HG03066 (cell line): Measurements from ENCODE around the gene GUCY2C.

Source experiments
- ATAC-seq: cut with Tn5 transposase; IDR thresholded peaks from one replicate; pipeline ENCODE4 v1.9.1; 2021; ENCODE audit warnings: low read depth; ENCODE audit not compliant: unreplicated experiment

The GUCY2C gene

DNA sequence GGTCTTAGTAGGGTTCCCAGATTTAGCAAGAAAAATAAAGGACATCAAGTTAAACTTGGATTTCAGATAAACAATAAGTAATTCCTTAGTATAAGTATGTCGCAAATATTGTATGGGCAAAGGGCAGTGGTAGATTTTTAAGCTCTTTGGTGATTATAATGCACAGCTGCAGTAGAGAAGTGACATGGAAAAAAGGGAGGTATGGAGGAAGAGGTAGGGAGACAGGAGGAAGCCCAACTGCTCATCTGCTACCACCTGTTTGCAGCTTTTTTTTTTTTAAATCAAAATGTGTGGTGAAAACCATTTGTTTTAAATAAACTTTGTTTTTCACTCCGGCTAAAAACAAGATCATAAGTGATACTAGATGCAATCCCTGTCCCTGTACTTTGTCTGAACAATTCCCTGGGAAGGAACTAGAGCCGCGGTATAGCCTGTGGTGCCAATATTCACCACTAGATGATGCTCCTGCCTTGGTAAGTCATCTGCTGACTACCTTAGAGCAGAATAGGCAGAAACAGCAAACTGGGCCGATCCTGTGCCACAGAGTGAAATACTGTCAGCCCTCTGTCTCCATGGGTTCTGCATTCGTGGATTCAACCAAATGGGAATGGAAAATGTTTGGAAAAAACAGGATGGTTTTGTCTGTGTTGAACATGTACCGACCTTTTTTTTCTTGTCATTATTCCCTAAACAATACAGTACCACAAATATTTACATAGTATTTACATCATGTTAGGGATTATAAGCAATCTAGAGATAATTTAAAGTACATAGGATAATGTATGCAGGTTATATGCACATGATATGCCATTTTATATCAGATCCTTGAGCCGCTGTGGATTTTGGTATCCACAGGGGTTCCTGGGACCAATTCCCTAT, 66.3 kb downstream of the GUCY2C start:
- peak; percentile 96 for ATAC-seq

DNA sequence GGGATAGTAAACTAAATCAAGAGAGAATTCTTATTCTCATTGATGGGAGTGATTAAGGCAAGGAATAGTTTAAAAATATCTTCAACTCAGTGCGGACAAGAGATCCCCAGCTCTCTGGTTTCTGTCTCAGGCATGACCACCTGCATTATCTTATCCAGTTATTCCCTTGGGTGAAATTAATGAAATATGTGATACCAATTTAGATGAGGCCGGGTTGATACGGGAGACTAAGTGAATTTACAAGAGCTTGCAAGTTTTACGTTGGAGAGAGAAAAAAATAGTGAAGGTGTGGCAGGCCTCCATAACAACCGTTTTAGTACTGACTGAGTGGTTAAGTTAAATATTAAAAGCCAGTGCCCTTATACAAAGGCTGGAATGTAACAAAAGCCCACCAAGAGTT, 67.6 kb downstream of the GUCY2C start:
- ATAC-seq, result no peak

DNA sequence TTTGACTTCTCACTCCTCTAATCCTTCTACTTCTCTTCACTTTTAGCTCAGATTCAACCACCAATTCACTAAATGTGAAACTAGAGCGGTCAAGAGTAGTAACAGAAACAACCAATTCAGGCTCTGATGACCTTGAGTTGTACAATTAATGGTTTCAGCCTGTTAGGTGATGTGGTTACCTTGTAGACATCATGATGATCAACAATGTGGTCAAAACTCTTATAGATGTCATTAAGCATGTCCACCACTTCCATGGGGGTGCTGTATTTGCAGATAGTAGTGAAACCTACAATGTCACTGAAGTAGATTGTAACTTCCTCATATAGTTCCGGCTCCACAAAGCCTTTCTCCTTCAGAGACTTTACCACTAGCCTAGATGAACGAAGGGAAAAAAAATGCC, 74.6 kb downstream of the GUCY2C start:
- peak; percentile 69 for ATAC-seq

DNA sequence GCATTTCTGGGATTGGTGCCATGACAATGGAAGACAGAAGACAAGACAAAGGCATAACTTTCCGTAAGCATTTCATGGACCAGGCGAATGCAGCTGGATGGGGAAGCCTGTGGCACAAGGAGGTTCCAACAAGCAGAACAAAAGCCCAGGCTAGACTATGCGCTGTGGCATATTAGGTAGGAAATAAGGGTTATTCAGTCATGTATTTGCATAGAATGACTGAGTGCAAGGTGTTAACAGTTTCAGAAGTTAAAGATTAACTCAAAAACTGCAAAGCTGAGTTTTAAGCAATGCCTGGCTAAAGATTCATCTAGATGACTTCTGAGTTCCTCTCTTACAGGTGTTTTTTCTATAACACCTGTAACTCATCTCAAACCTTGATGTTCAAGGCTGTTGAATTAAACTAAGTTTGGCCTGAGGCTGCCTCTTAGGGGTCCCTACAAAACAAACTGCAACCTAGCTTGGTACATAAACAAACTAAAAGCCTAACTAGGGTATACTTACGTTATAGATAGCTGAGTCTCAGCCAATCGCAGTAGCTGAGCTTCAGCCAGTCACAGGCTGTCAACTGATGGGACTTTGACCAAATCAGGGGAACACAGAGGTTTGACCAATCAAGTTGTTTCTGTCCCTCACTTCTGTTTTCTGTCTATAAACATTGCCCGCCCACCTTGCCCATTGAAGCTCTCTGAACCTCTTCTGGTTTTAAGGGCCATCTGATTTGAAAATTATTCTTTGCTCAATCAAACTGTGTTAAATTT, 76.5 kb downstream of the GUCY2C start:
- peak; percentile 42 for ATAC-seq

DNA sequence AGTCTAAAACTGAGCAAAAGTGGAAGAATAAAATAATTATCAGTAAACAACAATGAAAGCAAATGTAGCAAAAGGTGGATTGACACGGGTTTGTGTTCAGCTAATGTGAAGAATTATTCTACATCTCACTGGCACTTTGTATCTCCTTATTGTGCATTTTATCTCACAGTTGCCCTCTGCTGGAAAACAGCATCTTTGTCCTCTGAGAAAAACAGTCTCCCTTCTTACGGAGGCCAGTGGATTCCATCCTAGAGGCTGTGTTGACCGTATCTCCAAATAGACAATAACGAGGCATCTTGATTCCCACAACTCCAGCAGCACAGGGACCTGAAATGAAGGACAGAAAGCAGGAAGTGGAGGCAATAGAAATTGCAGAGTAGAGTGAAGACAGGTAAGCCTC, 77.4 kb downstream of the GUCY2C start:
- no peak for ATAC-seq

DNA sequence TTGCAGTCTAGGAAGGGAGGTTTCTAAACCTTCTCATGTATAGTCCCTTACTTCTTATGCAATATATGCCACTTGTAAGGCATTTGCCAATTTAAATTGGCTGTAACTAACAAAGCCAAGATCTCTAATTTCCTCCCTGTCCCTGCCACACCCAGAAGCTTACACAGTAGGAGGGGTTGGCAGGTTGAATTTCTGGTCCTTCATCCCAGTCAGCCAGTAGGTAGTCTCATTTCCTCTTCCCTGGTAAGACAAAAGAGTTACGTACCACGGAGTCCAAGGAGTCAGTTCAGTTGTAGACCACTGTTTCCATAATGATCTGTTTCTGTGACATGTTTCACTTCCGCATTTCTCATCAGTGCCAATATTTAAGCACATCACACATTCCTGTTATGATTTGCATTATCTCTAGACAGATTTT, 81.7 kb downstream of the GUCY2C start:
- no peak for ATAC-seq

DNA sequence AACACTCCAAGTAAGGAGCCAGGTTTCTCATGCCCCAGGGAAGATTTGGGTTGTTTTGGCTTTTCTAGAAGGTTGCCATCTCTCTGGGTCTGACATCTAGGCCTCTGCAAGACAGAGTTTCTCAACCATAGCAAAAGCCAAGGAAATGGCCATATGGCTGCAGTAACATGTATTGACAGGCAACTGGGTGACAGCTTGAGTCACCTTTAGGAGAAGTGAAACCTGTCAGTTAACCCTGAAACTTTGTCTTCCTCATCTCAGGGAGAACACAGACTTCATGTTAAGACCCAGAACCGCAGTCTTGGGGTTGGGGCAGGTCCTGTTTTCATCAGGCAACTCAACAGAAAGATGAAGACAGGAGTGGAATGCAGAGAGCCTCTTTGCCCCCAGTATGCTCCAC, 82.7 kb downstream of the GUCY2C start:
- peak; percentile 95 for ATAC-seq

DNA sequence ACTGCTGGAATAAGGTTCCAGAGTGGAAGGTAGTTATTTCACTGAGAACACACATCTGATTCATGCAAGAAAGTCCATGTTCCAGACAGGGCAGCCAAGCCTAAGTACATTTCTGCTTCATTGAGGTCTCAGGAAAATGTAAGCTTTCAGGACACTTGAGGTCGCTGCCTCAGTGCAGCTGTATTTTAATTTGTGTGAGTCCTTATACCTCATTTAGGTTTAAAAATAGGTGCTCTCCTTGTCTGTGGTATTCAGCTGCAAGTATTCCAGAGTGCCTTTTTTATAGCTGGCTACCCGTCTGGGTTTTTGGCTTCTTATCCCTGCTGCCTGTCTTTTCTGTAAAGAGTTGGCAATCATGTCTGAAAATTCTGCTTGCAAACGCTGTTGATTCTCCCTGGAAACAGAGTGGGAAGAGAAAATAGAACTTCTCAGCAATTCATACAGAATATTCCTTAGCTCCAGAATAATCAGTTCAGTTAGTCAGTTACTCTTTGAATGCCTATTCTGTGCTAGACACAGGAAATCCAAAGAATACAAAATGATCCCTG, 83.4 kb downstream of the GUCY2C start:
- no peak for ATAC-seq

DNA sequence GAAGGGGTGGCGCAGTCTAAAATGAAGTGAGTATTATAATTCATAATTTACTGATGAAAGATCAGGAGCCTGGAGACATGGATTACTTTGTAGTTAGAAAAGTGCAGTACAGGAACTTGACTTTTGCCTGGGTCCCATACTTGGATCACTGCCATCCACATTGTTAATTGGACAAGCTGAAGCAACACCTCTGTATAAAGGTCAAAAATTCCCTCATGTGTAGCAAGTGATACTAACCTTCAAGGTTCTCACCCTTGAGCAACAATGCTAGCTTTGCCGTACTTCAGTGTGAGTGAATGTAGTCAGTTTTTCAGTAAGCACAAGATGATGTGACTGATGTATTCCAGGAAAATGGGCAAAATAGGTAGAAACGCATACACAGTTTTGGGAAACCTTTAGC, 84.1 kb downstream of the GUCY2C start:
- no peak for ATAC-seq

DNA sequence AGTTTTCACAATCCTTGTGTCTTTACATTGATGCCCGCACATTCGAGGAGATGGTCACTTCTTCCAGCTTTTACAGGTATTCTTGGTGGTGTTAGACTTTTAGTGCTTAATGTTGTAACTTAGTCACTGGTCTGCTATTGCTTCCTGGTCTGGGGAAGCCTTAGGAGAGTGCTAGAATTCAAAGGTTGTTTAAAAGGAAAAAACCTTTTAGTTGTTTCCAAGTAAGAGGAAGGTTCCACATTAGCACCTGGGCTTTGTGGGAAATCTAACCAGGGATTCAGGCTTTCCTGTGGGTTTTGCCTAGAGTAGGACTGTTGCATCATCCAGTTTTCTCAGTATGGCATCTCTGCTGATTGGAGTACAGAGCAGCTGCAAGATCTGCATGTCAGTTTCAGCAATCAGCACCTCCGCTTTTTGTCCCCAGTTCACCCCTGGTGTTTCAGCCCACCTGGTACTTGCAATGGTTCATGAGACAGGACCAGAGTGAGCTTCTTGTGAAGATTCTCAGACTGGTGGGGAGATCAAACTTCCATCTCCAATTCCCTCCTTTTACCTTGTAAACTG, 84.7 kb downstream of the GUCY2C start:
- no peak for ATAC-seq

DNA sequence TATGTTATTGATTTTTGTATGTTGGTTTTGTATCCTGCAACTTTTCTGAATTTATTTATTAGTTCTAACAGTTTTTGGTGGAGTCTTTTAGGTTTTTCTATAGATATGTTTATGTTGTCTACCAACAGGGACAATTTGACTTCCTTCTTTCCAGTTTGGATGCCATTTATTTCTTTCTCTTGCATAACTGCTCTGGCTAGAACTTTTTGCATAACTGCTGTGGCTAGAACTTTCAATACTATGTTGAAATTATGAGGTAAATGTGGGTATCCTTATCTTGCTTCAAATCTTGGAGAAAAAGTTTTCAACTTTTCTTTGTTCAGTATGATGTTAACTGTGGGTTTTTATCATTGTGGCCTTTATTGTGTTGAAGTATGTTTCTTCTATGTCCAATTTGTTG, 88.8 kb downstream of the GUCY2C start:
- no peak for ATAC-seq

DNA sequence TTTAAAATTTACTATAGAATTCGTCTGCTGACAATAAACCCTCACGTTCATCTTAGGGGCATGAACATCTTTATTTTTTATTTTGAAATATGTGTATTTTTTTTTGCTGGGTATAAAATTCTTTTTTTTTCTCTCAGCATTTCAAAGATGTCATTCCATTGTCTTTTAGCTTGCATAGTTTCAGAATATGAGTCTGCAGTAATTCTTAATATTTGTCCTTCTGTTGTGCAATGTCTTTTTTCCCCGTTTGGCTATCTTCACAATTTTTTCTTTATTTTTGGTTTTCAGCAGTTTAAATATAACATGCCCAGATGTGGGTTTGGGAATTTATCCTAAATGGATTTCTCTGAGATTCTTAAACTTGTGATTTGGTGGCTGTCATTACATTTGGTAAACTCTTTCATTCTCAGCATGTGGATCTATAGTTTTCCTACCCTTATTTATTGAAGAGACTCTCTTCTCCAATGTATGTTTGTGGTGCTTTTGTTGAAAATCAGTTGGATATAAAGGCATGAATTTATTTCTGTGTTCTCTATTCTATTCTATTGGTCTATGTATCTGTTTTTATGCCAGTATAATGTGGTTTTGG, 90.9 kb downstream of the GUCY2C start:
- ATAC-seq, result no peak

DNA sequence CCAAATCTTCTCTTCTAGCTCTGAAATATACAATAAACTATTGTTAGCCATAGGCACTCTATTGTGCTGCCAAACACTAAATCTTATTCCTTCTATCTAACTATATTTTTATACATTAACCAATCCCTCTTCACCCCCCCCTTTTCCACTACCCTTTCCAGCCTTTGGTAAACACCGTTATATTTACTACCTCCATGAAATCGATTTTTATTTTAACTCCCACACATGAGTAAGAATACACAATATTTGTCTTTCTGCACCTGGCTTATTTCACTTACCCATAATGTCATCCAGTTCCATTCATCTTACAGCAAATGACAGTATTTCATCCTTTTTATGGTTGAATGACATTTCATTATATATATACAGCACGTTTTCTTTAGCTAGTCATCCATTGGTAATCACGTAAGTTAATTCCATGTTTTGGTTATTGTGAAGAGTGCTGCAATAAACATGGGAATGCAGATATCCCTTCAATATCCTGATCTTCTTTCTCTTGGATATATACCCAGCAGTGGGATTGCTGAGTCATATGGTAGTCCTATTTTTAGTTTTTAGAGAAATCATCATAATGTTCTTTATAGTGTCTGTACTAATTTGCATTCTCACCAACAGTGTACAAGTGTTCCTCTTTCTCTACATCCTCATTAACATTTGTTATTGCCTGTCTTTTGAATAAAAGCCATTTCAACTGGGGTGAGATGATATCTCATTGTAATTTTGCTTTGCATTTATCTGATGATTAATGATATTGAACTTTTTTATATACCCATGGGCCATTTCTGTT, 94.5 kb downstream of the GUCY2C start:
- ATAC-seq, result no peak

DNA sequence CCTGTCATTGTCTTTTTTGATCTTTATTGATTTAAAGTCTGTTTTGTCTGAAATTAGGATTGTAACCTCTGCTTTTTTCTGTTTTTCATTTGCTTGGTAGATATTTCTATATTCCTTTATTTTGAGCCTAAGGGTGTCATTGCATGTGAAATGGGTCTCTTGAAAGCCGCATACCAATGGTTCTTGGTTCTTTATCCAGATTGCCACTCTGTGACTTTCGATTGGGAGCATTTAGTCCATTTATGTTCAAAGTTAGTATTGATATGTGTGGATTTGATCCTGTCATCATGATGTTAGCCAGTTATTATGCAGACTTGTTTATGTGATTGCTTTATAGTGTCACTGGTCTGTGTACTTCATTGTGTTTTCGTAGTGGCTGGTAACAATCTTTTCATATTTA, 98.9 kb downstream of the GUCY2C start:
- ATAC-seq, result no peak

DNA sequence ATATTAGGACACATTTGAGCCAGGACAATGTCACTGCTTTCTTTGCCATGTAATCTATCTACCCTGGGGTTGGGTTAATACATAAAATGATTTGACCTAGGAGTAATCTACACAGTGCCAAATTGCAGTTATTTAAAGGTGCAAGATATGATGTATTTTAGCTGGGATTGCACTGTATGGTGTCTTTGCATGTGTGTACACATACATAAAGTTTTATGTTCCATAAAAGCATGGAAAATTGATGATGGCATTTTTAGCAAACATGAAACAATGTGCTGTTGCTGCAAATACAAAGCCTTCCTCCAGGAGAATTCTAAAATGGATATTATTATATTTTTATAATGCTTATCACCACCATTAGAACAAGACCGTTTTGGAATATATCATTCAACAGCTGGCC, 104.7 kb downstream of the GUCY2C start:
- no peak for ATAC-seq

DNA sequence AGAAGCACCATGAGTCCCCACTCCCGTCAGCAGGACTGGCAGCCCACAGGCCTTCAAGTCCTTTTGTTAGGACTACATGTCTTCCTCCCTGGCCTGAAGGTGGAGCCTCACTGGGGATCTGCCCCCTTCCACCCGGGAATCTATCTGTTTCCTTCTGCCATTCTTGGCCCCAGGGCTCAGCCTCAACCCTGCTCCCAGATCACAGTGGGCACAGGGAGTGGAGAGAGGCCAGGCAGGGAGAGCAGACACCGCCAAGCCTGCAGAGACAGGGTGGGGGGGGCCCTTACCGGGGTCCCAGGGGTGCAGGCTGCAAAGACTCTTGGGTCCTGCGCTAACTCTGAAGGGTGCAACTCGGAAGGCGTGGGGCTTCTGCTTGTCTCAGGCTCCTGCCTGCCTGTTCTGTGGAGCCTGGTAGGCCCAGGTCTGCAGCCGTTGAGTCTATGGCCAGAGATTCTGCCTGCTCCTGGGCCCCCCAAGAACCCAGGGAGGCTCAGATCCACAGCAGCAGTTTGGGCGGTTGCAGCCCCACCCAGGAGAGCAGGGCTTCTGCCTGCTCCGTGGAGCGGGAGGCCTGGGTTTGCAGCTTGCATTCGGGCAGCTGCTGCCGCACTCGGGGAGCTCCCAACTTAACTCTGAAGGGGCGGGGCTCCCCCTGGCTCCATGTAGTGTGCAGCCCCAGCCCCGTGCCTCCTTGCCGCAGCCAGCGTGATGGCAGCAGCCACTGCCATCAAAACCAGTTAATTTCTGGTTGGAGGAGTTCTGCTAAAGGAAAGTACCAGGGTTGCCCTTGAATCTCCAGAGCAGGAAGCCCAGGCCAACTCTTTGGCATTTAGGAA, 107.0 kb downstream of the GUCY2C start:
- no peak for ATAC-seq

DNA sequence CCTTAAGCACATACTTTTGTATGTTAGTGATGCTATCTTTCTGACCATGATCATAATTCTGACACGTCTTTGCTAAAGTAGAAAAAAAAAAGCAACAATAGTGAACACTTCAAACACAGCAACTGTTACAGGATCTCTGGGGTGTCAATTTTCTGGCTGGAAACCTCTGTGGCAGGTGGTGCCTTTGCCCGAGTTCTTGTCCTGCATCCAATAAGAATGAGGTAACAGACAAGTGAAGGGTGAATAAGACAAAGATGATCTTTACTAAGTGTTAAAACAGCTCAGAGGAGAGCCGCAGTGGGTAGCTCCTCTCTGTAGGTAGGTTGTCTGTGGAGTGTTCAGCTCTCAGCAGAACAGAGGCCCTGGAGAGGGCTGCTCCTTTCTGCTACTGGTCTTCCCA, 107.8 kb downstream of the GUCY2C start:
- ATAC-seq, result no peak

DNA sequence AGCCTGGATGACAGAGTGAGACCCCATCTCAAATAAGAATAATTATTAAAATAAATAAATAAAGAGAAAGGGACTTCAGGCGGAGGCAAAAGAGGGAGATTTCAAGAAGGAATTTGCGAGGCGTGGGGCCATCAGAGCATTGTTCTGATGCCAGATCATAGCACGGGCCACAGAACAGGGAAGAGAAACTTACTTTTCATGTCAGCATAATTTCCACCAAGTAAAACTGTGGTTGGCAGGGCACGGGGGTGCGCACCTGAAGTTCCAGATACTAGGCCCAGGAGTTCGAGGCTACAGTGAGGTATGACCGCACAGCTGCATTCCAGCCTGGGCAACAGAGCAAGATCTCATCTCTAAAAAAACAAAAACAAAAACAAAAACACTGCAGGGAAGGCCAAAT, 117.8 kb downstream of the GUCY2C start:
- no peak for ATAC-seq

DNA sequence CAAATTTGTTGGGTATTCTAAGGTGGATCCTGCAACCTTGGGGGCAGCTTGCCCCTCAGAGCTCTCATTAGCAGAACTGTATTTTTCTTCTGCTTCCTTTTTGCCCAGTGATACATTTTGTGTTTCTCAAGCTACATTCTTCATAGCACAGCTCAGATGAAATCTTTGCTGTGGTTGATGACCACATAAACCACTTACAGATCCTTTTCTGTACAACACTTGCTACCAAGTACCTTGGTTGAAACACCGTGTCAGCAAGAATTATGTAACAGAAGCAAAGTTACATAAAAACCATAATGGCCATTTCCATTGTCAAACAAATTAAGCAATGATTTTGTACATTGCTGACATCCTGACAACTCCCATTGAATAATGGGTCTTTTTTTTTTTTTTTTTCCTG, 119.1 kb downstream of the GUCY2C start:
- ATAC-seq, result peak; percentile 63
